GM18907 (cell line): ENCODE measurements around the gene RAPGEF2.

Experiments used
- ATAC-seq: cut with Tn5 transposase; IDR thresholded peaks from one replicate; pipeline ENCODE4 v1.9.1; 2021; ENCODE audit warnings: mild to moderate bottlenecking, moderate library complexity; ENCODE audit not compliant: unreplicated experiment

RAPGEF2 gene

GRCh38 chr4:159396151-159396550 lies 293.3 kb downstream of the RAPGEF2 start:
- no peak for ATAC-seq

- no peak for ATAC-seq
Observed at GRCh38 chr4:159398236-159398638, 295.4 kb downstream of the RAPGEF2 start.

GRCh38 chr4:159400558-159401225 lies 297.8 kb downstream of the RAPGEF2 start:
- ATAC-seq = no peak

DNA sequence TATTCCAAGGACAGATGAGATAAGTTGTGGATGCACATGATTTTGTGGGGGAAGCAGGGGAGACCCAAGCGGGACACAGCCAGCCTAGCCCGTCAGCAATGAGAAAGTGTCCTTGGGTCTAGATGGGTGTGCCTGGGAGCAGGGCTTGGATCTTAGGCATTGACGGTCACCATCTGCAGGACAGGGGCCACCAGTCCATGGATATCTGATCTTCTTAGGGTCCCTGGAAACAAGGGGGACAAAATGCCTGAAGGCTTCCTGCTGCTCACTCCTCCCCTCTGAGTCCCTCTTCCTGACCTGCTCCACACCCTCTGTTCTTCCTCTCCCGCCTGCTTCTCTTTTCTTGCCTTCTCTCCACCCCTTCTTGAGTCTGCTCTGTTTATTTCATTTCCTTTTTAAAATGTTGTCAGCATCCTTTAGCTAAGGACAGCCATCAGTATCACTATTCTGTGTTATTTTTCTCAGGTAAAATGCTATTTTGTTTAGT lies 298.4 kb downstream of the RAPGEF2 start:
- ATAC-seq = no peak

GRCh38 chr4:159401791-159402380 lies 299.0 kb downstream of the RAPGEF2 start:
- no peak for ATAC-seq
